Activated CD4-positive, alpha-beta memory T cell treated with anti-CD3 and anti-CD28 coated beads, Interleukin-2, amount 10 ng/mL, durations not matched to agents 7 days and 5 days (primary cell): ENCODE results near the gene RIPPLY2. TPM values are rescaled to one million over a fixed set of nuclear protein-coding genes. Genes with fewer than 3 reads are reported as not detected.
"Not testable (repeated sequence)": the region's sequence is repeated elsewhere in the genome, so short reads cannot be mapped to it uniquely, and the experiment has no call there.

Experiments used
- CTCF ChIA-PET: fragments of 350-600 bp; sonication (Branson Sonifier 250); formaldehyde crosslinking; loops from one replicate; lab custom pipeline; 2021; ENCODE audit warnings: antibody characterized with exemption, inconsistent platforms; lab: Charles Lee
- POLR2A ChIA-PET: fragments of 350-600 bp; sonication (Branson Sonifier 250); formaldehyde crosslinking; loops from one replicate; lab custom pipeline; 2021; ENCODE audit warnings: antibody characterized with exemption; lab: Charles Lee
- DNase-seq: peaks from one replicate; pipeline ENCODE4 v3.0.0-alpha.2; 2020
- H3K27ac Mint-ChIP-seq: one replicate; pipeline ENCODE4 v1.8.0; 2021; ENCODE audit warnings: mild to moderate bottlenecking, mixed read lengths
- H3K27me3 Mint-ChIP-seq: one replicate; pipeline ENCODE4 v1.8.0; 2021; ENCODE audit warnings: mixed read lengths
- H3K36me3 Mint-ChIP-seq: one replicate; pipeline ENCODE4 v1.8.0; 2021; ENCODE audit warnings: low read depth, mixed read lengths
- H3K4me1 Mint-ChIP-seq: one replicate; pipeline ENCODE4 v1.8.0; 2021; ENCODE audit warnings: mixed read lengths
- H3K4me3 Mint-ChIP-seq: one replicate; pipeline ENCODE4 v1.8.0; 2021; ENCODE audit warnings: mild to moderate bottlenecking, mixed read lengths
- H3K9me3 Mint-ChIP-seq: one replicate; pipeline ENCODE4 v1.8.0; 2021; ENCODE audit warnings: mixed read lengths
- total RNA-seq, 2 experiments: library from RNA; stranded (reverse); gene quantifications; one replicate each; pipeline ENCODE4 v1.2.3, GENCODE V29; 2021

Gene RIPPLY2
- total RNA-seq, 2 experiments from 2014 or later, result not detected

DNA sequence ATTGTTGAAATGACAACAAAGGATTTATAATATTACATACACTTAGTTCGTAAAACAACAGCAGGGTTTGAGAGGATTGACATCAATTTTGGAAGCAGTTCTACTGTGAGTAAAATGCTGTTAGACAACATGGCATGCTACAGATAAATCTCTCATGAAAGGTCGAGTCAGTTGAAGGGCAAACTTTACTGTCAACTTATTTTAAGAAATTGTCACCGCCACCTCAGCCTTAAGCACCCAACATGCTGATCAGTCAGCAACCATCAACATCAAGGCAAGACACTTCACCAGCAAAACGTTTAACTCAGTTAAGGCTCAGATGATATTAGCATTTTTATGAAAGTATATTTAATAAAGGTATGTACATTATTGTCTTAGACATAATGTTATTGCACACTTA is 37.4 kb downstream of the RIPPLY2 start:
- H3K27me3 Mint-ChIP-seq, result no peaks in the 10 kb centered on the region
- DNase-seq, result no peak
- H3K4me1 Mint-ChIP-seq, result no peaks in the 10 kb centered on the region
- ChIA-PET CTCF (no interaction called here), POLR2A (no interaction called here)
- H3K36me3 Mint-ChIP-seq, result no peaks in the 10 kb centered on the region
- no peaks in the 10 kb centered on the region for H3K9me3 Mint-ChIP-seq
- H3K27ac Mint-ChIP-seq, result no peak overlapping the region
- no peak overlapping the region for H3K4me3 Mint-ChIP-seq

DNA sequence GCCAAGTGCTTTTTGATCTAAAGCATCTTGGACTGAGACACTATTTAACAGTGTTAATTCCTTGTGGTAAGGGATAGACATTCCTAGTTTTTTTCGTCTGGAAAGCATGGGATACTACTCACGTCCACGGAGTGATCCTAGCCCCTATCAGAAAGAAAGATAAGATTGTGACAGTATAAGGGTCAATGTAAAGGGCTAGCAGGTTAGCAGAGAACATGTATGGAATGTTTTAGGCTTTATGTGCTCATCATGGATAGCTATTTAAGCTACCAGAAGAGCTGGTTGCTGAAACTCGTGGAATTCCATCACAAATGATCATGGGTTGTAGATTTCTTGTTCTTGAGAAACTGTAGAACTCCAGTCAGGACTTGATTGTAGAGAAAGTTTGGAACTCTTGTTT is 38.4 kb downstream of the RIPPLY2 start:
- CTCF ChIA-PET, result no interaction called here
- DNase-seq, result no peak
- no peak overlapping the region for H3K27ac Mint-ChIP-seq
- no peaks in the 10 kb centered on the region for H3K4me1 Mint-ChIP-seq
- H3K4me3 Mint-ChIP-seq, result no peak overlapping the region
- POLR2A ChIA-PET, result no interaction called here
- no peaks in the 10 kb centered on the region for H3K9me3 Mint-ChIP-seq
- H3K36me3 Mint-ChIP-seq, result peaks cover 4% of the 10 kb centered on the region
- no peaks in the 10 kb centered on the region for H3K27me3 Mint-ChIP-seq

DNA sequence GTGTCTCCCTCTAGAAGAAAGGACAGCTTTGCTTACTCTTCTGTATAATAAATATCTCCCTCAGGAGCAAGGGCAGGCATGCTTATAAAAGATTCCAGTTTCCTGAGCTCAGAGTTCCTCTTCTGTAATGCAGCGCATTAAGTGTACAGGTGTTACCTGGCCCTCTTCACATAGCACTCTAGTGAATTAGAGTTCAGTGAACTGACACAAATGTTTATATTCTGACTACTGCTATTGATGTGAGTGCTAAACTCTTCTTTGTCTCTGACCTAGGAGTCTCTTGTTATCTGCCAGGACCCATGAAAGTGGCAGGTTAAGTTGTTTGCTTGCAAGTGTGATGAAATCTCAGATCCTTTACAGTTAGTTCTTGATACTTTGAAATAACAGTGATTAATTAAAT is 39.9 kb downstream of the RIPPLY2 start:
- Mint-ChIP-seq H3K4me1 (no peaks in the 10 kb centered on the region), H3K36me3 (peaks cover 11% of the 10 kb centered on the region), H3K9me3 (no peaks in the 10 kb centered on the region), H3K4me3 (no peak overlapping the region), H3K27me3 (no peaks in the 10 kb centered on the region), H3K27ac (no peak overlapping the region)
- DNase-seq, result no peak
- CTCF ChIA-PET, result no interaction called here
- POLR2A ChIA-PET, result no interaction called here

DNA sequence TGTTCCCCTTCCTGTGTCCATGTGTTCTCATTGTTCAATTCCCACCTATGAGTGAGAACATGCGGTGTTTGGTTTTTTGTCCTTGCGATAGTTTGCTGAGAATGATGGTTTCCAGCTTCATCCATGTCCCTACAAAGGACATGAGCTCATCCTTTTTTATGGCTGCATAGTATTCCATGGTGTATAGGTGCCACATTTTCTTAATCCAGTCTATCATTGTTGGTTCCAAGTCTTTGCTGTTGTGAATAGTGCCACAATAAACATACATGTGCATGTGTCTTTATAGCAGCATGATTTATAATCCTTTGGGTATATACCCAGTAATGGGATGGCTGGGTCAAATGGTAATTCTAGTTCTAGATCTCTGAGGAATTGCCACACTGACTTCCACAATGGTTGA is 43.9 kb downstream of the RIPPLY2 start:
- DNase-seq, H3K4me1 Mint-ChIP-seq, CTCF ChIA-PET, H3K9me3 Mint-ChIP-seq, H3K27ac Mint-ChIP-seq, H3K4me3 Mint-ChIP-seq, H3K27me3 Mint-ChIP-seq, POLR2A ChIA-PET: not testable (repeated sequence)
- peaks cover 11% of the 10 kb centered on the region for H3K36me3 Mint-ChIP-seq

DNA sequence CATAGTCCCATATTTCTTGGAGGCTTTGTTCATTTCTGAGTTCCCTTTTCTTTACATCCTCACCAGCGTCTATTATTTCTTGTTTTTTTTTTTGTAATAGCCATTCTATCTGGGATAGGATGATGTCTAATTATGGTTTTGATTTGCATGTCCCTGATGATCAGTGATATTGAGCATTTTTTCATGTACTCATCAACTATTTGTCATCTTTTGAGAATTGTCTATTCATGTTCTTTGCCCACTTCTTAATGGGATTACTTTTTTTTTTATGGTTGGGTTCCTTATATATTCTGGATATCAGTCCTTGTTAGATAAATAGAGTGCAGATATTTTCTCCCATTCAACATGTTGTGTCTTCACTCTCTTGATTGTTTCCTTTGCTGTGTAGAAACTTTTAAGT is 48.5 kb downstream of the RIPPLY2 start:
- H3K36me3 Mint-ChIP-seq, result peaks cover 13% of the 10 kb centered on the region
- H3K9me3 Mint-ChIP-seq, result peaks cover 26% of the 10 kb centered on the region
- CTCF ChIA-PET, result no interaction called here
- H3K27me3 Mint-ChIP-seq, result no peaks in the 10 kb centered on the region
- POLR2A ChIA-PET, result no interaction called here
- no peak overlapping the region for H3K27ac Mint-ChIP-seq
- no peak overlapping the region for H3K4me3 Mint-ChIP-seq
- H3K4me1 Mint-ChIP-seq, result no peaks in the 10 kb centered on the region
- no peak for DNase-seq

DNA sequence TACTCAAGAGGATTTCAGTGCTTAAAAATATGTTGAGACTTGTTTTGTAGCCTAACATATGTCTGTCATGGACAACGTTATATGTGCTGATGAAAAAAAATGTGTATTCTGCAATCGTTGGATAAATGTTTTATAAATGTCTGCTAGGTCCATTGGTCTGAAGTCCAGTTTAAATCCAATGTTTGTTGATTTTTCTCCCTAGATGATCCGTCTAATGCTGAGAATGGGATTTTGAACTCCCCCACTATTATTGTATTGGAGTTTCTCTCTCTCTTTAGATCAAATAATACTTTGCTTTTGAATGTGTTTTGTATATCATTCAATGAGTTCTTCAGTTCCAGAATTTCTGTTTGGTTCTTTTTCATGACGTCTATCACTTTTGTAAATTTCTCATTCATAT is 51.2 kb downstream of the RIPPLY2 start:
- H3K4me3 Mint-ChIP-seq, result no peak overlapping the region
- POLR2A ChIA-PET, result no interaction called here
- CTCF ChIA-PET, result no interaction called here
- peaks cover 31% of the 10 kb centered on the region for H3K9me3 Mint-ChIP-seq
- H3K27ac Mint-ChIP-seq, result no peak overlapping the region
- no peak for DNase-seq
- peaks cover 19% of the 10 kb centered on the region for H3K36me3 Mint-ChIP-seq
- no peaks in the 10 kb centered on the region for H3K27me3 Mint-ChIP-seq
- no peaks in the 10 kb centered on the region for H3K4me1 Mint-ChIP-seq

DNA sequence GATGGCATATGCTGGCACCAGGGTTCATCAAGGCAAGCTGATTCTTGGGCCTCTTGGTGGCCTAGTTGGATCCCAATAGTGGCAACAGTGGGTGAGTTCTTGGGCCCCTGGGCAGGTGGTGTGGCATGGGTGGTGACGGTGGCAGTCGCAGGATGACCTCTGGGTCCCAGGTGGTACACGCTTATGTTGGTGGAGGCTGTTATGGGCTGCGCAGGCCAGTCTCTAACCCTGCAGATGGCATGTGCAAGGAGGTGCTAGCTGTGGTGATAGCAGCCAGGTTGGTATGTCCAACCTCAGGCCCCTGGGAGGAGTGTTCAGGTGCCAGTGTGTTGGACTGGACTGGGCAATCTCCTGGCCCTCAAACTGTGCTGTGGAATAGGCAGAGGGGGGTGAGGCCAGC is 52.5 kb downstream of the RIPPLY2 start:
- no peak for DNase-seq
- H3K27ac Mint-ChIP-seq, result no peak overlapping the region
- peaks cover 26% of the 10 kb centered on the region for H3K36me3 Mint-ChIP-seq
- no peaks in the 10 kb centered on the region for H3K27me3 Mint-ChIP-seq
- no peak overlapping the region for H3K4me3 Mint-ChIP-seq
- ChIA-PET CTCF (no interaction called here), POLR2A (no interaction called here)
- peaks cover 28% of the 10 kb centered on the region for H3K9me3 Mint-ChIP-seq
- peaks cover 6% of the 10 kb centered on the region for H3K4me1 Mint-ChIP-seq

Other genes with a start within 250 kb of the RIPPLY2 start
- not detected for gene SNAP91, start 144.3 kb upstream of the RIPPLY2 start, total RNA-seq
- 10 to 100 TPM; 36.0 to 36.1 TPM for gene CYB5R4, start 6.3 kb downstream of the RIPPLY2 start, total RNA-seq
- not detected for gene MRAP2, start 180.4 kb downstream of the RIPPLY2 start, total RNA-seq